KG1 (cell line): ENCODE measurements around the gene TLE6.
A peak's percentile ranks its signal among the peaks of the same experiment; 100 is the strongest.
"Not testable (repeated sequence)": the region's sequence is repeated elsewhere in the genome, so short reads cannot be mapped to it uniquely, and the experiment has no call there.

ENCODE experiments used
- DNase-seq: peaks from one replicate; lab custom pipeline; 2025; lab: John Stamatoyannopoulos, UW

TLE6 gene

DNA sequence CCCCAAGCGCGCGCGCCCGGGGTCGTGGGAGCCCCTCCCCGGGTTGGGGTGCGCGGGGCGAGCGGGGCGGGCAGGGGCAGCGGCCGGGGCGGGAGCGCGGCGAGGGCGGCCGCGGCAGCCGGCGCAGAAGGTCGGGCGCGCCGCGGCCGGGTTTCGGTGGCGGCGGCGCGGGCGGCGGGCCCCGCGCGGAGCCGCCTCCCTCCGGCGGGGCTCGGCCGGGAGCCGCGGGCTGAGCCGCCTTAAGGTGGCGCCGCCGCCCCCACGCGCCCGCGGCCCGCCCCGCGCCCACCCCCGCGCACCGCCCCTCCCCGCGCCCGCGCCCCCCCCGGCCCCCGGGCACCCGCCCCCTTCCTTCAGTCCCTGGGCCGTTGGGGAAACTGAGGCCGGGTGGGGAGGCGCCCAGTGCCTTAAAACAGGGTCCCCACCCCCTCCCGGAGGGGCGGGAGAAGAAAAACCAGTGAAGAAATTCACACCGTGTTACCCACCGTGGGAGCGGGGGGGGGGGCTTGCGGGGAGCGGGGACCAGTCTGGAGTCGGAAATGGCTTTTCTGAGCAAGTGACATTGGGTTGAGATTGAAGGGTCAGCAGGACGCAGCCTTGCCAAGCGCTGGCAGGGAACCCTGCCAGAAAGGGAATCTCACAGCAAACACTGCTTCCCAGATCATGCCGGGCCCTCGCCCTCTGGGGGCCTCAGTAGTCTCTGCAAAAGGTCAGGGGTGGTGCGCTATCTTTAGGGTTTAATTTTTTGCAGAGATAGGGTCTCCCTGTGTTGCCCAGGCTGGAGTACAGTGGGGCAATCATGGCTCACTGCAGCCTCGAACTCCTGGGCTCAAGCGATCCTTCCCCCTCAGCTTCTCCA lies 51.9 kb downstream of the TLE6 start, which contains the start of gene TLE2:
TSS of gene TLE2 (minus strand) at position 216 of the 859 bp plus-strand sequence. CDS start 376 bp downstream, outside the sequence.
- DNase-seq: no peak

DNA sequence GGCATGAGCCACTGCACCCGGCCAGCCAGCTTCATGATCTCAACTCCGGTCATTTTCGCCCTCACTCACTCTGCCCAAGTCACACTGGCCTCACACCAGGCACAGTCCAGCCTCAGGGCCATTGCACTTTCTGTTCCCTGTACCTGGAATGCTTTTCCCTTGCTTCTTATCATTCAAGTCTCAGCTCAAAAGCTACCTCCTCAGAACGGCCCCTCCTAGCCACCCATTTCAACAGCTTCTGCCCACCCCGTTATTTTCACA lies 54.2 kb downstream of the TLE6 start:
- DNase-seq: no peak

DNA sequence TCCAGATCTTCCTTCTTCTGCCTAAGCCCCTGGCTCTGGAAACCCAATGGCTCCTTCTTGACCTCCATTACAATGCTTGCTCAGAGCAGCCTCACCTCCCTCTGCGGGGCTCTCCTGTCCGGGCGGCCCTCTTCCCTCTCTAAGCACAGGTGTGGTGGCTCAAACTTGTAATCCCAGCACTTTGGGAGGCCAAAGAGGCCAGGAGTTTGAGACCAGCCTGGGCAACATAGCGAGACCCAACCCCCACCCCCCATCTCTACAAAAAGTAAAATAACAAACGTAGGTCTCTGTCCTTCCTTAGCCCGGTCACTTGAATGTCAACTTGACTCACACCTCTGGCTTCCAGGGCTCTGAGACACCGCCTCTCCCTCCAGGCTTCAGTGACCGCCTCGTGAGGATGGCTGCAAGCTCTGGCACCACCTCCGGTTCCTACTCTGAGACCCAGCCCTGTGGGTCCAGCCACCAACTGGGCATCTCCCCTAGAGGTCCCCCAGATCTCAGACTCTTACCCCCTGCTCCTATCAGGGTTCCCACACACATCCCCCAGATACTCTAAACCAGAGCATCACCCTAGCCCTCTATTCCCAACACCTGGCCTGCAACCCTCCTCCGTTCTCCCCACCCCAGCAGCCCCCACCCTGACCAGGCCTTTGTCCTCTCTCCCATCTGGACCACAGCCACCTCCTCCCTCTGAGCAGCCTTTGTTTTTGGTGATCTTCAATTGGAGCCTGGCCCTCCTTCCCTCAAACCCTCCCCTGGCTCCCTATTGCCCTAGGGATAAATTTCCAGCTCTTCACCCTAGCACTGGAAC lies 56.4 kb downstream of the TLE6 start:
- no peak for DNase-seq

DNA sequence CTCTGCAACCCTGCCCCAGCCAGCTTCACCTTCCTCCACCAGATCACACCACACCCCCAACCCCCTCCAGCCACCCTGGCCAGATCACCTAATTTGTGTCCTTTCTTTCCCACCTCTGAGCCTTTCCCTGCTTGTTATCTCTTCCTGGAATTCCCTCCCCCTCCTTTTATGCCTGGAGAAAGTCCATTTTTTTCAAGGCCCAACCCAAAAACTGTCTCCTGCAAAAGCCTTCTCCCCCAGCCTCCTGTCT lies 57.0 kb downstream of the TLE6 start:
- no peak for DNase-seq

DNA sequence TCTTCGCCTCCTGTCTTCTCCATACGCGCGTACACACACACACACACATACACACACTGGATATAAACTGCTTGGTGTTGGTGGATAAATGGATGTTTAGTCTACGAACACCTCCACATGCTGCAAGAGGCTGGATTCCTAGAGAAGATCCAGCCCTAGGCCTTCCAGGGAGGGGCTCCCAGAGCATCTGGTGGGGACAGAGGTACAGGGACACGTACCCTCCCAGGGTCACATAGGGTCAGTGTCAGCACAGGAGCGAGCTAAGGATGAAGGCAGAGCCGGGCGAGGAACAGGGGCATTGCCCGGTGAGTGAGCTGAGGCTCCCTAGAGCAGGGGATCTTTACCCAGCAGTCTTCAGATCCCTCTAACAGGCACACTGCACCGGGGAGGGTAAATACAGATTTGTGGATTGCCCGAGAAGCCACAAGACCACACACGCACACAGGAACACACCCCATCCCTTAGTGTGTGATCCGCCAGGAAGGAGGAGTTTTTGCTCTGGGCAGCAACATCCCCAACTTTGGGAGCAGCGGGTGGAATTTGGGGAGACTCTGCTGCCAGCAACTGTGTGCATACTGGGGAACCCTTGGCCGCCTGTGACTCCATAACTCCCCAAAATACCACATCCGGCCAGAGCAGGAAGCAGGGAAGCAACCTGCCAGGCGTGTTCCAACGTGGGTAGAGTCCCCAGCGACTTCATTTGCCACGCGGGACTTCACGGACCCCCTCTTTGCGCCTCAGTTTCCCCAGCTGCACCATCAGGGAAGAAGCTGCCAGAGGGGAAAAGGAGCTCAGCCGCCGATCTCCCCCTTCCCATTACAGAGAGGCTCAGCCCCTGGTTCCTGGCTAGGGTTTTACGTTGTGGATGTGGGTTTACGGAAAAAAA lies 57.5 kb downstream of the TLE6 start:
- DNase-seq: peak; percentile 42

DNA sequence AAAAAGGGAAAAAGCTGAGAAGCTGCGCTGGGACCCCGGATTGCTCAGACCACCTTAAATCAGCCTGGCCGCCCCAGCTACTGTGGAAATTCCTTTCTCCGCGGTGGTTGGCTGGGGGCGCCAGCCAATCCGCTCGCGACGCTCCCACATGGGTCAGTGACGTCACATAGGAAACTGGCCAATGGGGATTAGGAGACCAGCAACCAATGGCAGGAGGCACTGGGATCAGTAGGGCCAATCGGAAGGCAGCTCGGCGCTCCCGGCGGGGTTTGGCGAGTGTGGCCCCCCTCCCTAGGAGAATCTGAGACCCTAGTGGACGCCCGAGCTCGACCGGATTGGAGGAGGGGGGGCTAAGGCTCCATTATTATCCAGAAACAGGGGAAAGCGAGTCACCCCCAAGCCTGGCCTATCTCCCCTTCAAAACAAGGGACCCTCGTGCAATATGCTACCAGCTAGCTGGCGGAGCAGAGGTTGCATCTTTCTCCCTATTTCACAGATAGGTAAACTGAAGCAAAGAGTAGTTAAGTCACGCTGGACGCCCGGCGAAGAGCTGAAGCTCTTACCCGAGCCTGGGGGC lies 58.3 kb downstream of the TLE6 start:
- peak; percentile 98 for DNase-seq

DNA sequence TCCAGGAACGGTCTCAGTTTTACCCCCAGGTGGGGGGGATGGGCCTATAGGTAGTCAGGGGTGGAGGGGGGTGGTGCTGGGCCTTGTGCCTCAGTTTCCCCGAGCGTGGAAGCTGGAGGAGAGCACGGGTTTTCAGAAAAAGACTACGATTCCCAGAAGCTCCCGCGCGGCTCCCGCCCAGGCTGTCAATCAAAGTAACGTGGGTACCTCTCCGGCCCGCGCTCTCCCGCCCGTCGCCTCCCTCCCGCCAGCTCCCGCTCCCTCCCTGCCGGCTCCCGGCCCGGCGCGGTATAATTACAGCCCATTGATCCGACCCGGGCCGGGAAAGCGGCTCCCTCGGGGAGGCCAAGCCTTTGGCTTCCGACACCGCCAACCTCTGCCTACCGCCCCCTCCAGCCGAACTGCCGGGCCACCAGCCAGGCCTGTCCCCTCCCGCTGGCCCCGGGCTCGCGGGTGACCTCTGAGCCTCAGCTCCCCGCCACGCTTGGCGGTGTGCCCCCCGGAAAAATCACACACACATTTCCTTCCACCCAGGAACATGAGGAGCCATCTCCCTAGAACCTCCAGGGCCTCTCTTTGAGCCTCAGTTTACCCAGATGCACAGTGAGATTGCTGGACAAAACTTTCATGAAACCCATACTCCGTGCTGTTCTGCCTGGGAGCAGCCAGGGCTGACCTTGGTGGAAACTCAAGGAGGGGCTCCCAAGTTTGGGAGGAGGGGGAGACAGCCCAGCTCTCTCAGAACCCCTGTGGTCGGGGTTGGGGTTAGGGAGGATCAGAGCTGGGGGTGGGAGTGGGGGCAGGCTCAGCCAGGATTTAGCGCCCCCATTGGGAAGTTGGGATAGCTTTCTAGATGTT lies 59.0 kb downstream of the TLE6 start:
- DNase-seq: peak; percentile 60

DNA sequence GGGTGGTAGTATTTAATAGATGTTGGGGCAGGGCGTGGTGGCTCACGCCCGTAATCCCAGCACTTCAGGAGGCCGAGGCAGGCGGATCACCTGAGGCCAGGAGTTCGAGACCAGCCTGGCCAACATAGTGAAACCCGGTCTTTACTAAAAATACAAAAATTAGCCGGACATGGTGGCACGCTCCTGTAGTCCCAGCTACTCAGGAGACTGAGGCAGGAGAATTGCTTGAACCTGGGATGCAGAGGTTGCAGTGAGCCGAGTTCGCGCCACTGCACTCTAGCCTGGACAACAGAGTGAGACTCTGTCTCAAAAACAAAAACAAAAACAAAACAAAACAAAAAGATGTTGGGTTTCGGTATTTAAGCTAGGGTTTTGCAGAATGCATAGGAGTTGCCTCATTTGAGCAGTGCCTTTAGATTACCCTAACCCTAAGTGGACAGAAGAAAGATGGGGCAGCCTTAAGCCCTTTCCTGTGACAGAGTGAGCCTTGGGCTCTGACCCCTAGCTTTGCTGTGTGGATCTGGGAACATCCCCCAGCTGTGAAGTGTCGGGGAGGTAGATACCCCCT lies 59.7 kb downstream of the TLE6 start:
- not testable (repeated sequence) for DNase-seq

DNA sequence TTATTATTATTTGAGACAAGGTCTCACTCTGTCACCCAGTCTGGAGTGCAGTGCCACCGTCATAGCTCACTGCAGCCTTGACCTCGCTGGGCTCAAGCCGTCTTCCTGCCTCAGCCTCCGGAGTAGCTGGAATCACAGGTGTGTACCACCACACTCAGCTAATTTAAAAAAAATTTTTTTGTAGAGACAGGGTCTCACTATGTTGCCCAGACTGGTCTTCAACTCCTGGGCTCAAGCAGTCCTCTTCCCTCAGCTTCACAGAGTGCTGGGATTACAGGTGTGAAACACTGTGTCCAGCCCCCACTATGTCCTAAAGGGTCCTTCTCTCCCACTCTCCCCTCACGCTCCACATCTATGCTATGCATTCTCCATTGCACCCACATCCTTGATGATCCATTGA lies 60.9 kb downstream of the TLE6 start:
- no peak for DNase-seq

DNA sequence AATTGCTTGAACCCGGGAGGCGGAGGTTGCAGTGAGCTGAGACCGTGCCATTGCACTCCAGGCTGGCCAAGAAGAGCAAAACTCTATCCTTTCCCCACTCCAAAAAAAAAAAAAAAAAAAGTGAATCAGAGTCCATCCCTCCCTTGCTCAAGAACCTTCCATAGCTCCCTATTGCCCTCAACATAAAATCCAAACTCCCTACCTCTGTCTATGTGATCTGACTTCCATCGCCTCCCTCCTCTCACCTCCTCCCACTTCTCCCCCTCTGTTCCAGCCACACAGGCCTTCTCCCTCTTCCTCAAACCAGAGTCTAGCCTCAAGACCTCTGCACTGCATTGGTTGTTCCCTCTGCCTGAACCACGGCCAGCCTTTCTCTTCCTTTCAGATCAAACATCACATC lies 61.8 kb downstream of the TLE6 start:
- DNase-seq: no peak

DNA sequence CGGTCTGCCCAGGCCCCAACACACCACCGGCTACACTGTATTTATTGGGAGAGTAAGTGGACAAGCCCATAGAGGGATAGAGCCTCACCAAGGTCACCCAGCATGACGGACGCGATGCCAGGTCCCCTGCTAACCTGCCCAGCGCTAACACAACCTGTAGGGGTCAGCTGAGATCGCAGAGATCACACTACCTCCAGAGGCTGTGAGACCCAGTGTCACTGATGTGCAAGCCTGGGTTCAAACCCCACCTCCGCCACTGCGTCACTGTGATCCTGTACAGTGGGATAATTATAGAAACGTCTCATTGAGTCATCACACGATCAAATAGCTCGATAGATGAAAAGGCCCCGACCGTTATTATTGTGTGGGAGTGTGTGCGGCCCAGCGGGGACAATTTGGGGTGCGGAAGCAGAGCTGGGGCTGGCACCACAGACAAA lies 62.3 kb downstream of the TLE6 start:
- no peak for DNase-seq

DNA sequence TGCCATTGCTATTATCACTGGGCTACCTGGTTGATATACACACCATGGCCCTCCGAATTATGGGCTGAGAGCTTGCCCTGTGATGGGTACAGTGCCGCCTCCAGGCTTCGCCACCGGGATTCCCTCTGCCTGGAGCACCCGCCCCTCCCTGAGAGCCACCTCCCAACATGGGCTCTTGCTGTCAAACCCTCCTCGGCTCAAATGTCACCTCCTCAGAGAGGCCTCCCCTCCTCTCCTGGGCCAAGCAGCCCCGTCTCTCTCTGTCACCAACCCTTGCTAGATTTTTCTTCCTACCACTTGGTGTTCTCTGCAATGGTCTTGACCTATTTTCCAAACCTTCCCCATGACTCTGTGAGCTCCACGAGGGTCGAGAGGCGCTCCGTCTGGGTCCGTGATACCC lies 64.0 kb downstream of the TLE6 start:
- no peak for DNase-seq

DNA sequence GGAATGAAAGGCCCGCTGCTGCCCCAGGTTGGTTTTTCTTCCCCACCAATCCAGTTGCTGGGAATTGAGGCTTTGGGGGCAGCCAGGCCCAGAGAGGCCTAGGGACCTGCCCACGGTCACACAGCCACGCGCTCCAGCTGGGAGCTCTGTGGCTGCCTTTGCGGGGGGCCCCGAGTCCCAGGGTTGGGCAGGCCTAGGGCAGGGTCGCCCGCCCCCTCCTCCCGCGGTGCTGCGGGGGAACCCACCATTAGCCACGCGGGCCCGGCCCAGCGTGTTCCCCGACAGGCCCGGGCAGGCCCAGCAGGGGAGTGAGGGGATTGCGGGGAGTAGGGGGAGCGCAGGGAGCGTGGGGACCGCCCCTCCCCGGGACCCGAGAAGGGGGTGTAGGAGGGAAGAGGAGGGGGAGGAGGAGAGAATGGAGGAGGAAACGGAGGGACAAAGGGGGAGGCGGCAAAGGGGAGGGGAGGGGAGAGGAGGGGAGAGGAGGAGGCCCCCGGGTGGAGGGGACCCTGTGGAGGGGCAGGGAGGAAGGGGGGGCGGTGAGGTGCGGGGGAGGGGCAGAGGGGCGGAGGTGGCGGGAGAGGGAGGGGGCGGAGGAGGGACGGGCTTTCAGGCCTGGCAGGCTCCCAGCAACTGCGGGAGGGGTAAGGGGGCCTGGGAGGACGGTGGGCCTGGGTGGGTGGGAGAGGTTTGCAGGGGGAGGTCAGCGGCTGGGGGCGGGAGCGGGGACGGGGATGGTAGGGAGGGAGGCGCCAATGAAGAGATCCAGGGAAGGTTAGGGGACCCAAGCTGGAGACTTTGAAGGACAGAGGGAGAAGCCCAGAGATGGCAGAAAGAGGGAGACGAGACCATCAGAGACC lies 64.6 kb downstream of the TLE6 start:
- DNase-seq: no peak

DNA sequence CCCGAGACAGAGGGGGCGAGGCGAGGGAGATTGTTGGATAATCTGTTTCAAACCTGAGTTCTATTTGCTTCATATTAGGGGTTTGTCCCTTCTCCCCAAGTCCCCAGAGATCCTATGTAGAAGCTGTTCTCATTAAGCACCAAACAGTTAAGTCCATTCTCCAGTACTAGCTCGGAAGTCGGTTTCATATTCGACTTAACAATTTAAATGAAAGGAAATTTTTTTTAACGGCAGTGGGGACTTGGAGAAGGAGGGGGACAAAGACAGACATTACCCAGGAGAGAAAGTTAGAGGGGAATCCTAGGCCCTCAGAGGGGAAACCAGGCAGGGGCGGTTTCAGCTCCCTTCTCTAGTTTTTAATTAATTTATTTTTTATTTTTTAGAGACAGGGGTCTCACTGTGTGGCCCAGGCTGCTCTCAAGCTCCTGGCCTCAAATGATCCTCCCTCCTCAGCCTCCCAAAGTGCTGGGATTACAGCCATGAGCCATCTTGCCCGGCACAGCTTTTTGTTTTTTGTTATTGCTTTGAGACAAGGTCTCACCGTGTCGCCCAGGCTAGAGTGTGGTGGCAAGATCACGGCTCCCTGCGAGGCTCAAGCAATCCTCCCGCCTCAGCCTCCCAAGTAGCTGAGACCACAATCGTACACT lies 65.4 kb downstream of the TLE6 start:
- no peak for DNase-seq
